Measurements from ENCODE around the gene ANGPTL2. TPM values are rescaled to one million over a fixed set of nuclear protein-coding genes. Genes with fewer than 3 reads are reported as not detected.

The ANGPTL2 gene
- polyA plus RNA-seq, 4 donors: 0.45 to 16.5 (median 4.3) TPM

DNA sequence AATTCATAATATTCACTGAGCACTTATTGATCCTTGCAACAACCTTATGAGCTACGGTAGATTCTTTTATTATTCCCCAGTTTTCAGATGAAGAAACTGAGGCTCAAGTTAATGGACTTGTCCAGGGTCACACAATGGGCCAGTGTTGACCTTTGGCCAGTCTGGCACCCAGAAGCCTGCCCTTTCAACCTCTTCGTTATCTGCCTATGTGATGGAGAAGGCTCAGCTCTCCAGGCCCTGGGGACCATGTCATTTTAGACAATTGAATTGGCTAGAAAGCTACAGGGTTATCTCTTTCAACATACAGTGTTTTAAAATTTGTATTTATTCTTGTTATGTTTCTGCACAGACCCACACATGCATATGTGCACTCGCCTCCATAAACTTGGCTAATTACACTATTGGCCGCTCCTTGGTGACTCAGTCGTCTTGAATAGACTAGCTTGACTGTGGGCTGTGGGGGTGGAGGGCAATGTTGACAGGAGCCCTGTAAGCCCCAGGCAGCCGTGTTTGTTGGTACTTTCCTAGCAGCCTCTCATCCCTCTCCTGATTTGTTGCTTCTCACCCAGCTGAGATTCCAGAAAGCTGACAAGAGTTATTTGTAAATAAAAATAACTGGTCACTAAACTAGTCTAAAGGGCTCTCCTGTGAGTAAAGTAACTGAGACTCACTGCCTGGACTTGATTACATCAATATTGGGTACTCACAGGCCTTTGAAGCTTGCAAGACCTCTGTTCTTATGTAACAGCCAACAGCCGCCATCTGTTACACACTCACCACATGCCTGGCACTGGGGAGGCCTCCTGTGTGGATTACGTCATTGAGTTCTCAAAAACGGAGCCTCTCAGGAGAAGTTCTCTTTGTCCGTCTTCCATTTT, 8.5 kb upstream of the ANGPTL2 start:
- Histone ChIP-seq H3K27ac (ENCODE audit: low read depth in 1 of 3, low read length in 2 of 3) (peak overlapping the region in 1 of 3 donors; percentile 86), H3K36me3 (ENCODE audit: control insufficient read depth in 3 of 3, insufficient read depth in 2 of 3, low read depth in 1 of 3, low read length in 3 of 3) (peaks cover 0 to 39% (median 0%) of the 10 kb centered on the region in 3 donors), H3K4me3 (ENCODE audit: low read depth in 1 of 3, low read length in 3 of 3) (no peak overlapping the region), H3K27me3 (ENCODE audit: control insufficient read depth in 3 of 3, insufficient read depth in 3 of 3, low read length in 3 of 3) (no peaks in the 10 kb centered on the region), H3K4me1 (ENCODE audit: control insufficient read depth in 3 of 3, insufficient read depth in 2 of 3, low read depth in 1 of 3, low read length in 2 of 3) (peaks cover 0 to 25% (median 0%) of the 10 kb centered on the region in 3 donors), H3K9me3 (ENCODE audit: control insufficient read depth in 2 of 2, insufficient read depth in 1 of 2, low read depth in 1 of 2, low read length in 1 of 2) (no peaks in the 10 kb centered on the region)
- DNase-seq (peak in 1 of 2 donors; percentile 31), FAIRE-seq (no peak)
- 74 to 88% (median 86%) methylated on average over 10 of the region's 10 CpGs for WGBS, 3 donors

DNA sequence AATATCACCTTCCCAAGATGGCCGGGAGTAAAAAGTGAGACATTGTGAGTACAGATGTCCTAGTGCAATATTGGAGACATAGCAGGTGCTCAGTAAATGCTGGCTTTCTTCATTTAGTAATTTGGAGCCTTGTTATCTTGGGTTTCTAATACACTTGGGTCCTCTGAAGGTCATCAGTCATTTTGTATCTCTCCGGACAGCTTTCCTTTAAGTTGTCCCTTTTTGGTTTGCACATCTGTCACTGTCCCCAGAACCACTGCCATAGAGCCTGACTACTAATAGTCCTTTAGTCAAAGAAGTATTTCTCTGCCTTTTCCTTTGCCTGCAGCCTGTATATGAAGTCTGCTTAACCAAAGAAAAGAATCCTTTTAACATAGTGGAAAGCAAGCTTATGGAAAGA, 7.8 kb upstream of the ANGPTL2 start:
- FAIRE-seq: no peak
- WGBS, 3 donors: 90 to 98% (median 95%) methylated on average over 2 of the region's 2 CpGs

DNA sequence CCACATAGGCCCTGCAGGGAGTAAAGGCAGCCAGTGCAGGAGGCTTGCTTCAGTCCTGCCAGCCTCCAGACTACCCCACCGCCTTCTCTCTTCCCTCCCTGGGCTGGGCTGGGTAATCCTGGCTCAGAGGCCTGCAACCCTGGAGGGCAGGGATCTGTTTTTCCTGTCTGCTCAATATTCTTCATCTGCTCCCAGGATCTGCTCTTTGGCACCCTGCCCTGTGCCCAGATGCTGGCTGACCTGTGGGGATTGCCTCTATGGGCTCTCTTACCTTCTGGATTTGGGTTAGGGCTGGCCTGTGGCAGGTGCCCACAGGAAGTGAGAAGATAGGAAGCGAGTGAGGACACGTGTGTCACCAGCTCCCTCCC, 7.3 kb upstream of the ANGPTL2 start:
- no peak for FAIRE-seq
- no peaks in the 10 kb centered on the region for H3K9me3 ChIP-seq (ENCODE audit: control insufficient read depth in 2 of 2, insufficient read depth in 1 of 2, low read depth in 1 of 2, low read length in 1 of 2)
- WGBS, 3 donors: 77 to 89% (median 86%) methylated on average over 3 of the region's 3 CpGs
- H3K27me3 ChIP-seq (ENCODE audit: control insufficient read depth in 3 of 3, insufficient read depth in 3 of 3, low read length in 3 of 3): no peaks in the 10 kb centered on the region
- peaks cover 0 to 31% (median 0%) of the 10 kb centered on the region in 3 donors for H3K36me3 ChIP-seq (ENCODE audit: control insufficient read depth in 3 of 3, insufficient read depth in 2 of 3, low read depth in 1 of 3, low read length in 3 of 3)
- H3K4me3 ChIP-seq (ENCODE audit: low read depth in 1 of 3, low read length in 3 of 3): no peak overlapping the region
- peaks cover 0 to 22% (median 0%) of the 10 kb centered on the region in 3 donors for H3K4me1 ChIP-seq (ENCODE audit: control insufficient read depth in 3 of 3, insufficient read depth in 2 of 3, low read depth in 1 of 3, low read length in 2 of 3)
- no peak for DNase-seq
- H3K27ac ChIP-seq (ENCODE audit: low read depth in 1 of 3, low read length in 2 of 3): peak overlapping the region in 1 of 3 donors; percentile 36

More for the DNA sequence above, 7.8 kb upstream of the ANGPTL2 start:
- peaks cover 0 to 36% (median 0%) of the 10 kb centered on the region in 3 donors for H3K36me3 ChIP-seq (ENCODE audit: control insufficient read depth in 3 of 3, insufficient read depth in 2 of 3, low read depth in 1 of 3, low read length in 3 of 3)
- H3K9me3 ChIP-seq (ENCODE audit: control insufficient read depth in 2 of 2, insufficient read depth in 1 of 2, low read depth in 1 of 2, low read length in 1 of 2): no peaks in the 10 kb centered on the region
- H3K27ac ChIP-seq (ENCODE audit: low read depth in 1 of 3, low read length in 2 of 3): no peak overlapping the region
- H3K4me1 ChIP-seq (ENCODE audit: control insufficient read depth in 3 of 3, insufficient read depth in 2 of 3, low read depth in 1 of 3, low read length in 2 of 3): peaks cover 0 to 25% (median 0%) of the 10 kb centered on the region in 3 donors
- no peaks in the 10 kb centered on the region for H3K27me3 ChIP-seq (ENCODE audit: control insufficient read depth in 3 of 3, insufficient read depth in 3 of 3, low read length in 3 of 3)
- no peak for DNase-seq
- no peak overlapping the region for H3K4me3 ChIP-seq (ENCODE audit: low read depth in 1 of 3, low read length in 3 of 3)

DNA sequence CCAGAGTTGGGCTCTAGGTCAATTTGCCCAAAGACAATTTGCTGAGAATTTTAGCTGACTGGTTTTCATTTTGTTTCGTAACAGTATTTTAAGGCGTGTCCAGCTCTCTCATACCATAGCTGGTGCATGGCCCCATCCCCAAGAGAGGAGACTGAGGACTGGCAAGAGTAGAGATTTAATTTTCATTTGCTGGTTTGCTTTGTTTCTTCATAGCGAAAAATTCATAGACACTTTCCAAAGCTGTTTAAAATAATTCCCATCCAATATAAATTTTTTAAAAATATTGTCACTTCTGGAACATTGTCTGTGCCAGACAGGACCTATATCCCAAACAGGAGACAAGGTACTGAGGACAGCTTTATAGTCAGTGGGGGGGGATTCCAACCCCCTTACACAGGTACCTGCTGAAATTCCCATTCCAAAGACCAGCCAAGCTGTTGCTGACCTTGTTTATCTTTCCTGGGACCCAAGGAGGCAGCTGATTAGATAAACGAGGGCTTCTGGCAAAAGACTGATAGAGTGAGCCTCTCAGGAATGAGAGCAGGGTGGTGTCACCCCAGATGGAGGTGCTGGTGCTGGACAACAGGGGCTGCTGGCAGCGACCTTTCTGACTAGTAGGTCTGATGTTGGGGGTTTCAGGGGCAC, 6.8 kb upstream of the ANGPTL2 start:
- no peak for DNase-seq
- H3K27ac ChIP-seq (ENCODE audit: low read depth in 1 of 3, low read length in 2 of 3): peak overlapping the region in 1 of 3 donors; percentile 36
- H3K9me3 ChIP-seq (ENCODE audit: control insufficient read depth in 2 of 2, insufficient read depth in 1 of 2, low read depth in 1 of 2, low read length in 1 of 2): no peaks in the 10 kb centered on the region
- no peaks in the 10 kb centered on the region for H3K27me3 ChIP-seq (ENCODE audit: control insufficient read depth in 3 of 3, insufficient read depth in 3 of 3, low read length in 3 of 3)
- no peak overlapping the region for H3K4me3 ChIP-seq (ENCODE audit: low read depth in 1 of 3, low read length in 3 of 3)
- H3K36me3 ChIP-seq (ENCODE audit: control insufficient read depth in 3 of 3, insufficient read depth in 2 of 3, low read depth in 1 of 3, low read length in 3 of 3): peaks cover 0 to 32% (median 0%) of the 10 kb centered on the region in 3 donors
- peaks cover 0 to 22% (median 0%) of the 10 kb centered on the region in 3 donors for H3K4me1 ChIP-seq (ENCODE audit: control insufficient read depth in 3 of 3, insufficient read depth in 2 of 3, low read depth in 1 of 3, low read length in 2 of 3)
- no peak for FAIRE-seq
- WGBS, 3 donors: 71 to 75% (median 72%) methylated on average over 5 of the region's 5 CpGs

DNA sequence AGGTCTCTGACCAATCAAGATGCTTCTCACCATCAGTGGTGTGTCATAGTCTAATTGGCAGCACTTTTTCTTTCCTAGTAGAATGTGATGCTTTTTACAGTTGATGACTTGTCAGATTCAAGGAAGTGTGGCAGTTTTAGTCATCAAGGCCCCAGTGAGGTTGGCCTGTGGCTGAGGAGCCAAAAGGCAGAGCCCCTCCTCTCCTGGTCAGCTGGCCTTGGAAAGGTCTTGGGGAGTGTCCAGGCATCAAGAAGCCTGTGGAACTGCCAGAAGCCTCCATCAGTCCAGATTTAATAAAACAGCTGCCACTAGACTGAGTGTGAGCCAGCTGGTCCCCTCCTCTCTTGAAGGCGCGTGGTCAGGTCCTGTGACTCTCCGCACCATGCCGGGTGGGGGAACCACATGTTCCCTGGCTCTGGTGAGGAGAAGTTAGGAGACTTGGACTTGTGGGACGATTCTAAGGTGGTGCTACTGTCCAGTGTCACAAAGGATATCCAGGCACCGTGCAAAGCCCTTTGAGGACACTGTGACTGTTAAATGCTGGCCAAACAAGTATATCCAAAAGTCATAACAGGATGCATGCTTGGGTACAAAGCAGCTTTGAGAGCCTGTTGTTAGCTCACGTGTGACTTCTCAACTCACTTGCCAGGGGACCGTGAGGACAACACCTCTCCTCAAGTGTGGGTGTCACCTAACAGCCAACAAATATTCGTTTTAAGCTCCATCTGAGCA, 6.1 kb upstream of the ANGPTL2 start:
- FAIRE-seq (no peak), DNase-seq (no peak)
- Histone ChIP-seq H3K27ac (ENCODE audit: low read depth in 1 of 3, low read length in 2 of 3) (peak overlapping the region in 1 of 3 donors; percentile 6), H3K27me3 (ENCODE audit: control insufficient read depth in 3 of 3, insufficient read depth in 3 of 3, low read length in 3 of 3) (no peaks in the 10 kb centered on the region), H3K36me3 (ENCODE audit: control insufficient read depth in 3 of 3, insufficient read depth in 2 of 3, low read depth in 1 of 3, low read length in 3 of 3) (peaks cover 0 to 32% (median 0%) of the 10 kb centered on the region in 3 donors), H3K4me3 (ENCODE audit: low read depth in 1 of 3, low read length in 3 of 3) (no peak overlapping the region), H3K9me3 (ENCODE audit: control insufficient read depth in 2 of 2, insufficient read depth in 1 of 2, low read depth in 1 of 2, low read length in 1 of 2) (no peaks in the 10 kb centered on the region), H3K4me1 (ENCODE audit: control insufficient read depth in 3 of 3, insufficient read depth in 2 of 3, low read depth in 1 of 3, low read length in 2 of 3) (peaks cover 0 to 20% (median 0%) of the 10 kb centered on the region in 3 donors)
- 74 to 83% (median 83%) methylated on average over 9 of the region's 9 CpGs for WGBS, 3 donors

DNA sequence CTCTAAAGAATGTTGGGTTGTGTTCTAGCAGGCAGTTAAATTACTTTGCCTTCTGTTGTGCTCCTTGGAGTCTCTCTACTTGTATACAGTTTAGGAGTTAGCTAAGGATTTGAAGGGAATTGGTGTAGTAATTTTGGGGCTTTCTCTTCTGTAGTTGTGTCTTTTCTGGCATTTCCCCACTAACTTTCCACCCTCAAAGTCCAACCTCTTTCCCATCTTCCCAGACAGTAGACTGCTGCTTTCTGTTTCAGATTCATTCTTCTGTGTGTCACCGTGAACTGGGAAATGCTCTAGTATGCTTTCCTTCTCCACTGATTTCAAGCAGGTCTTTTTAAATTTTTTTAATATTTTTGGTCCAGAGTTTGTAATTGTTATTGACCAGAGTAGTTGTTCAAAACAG, 4.5 kb upstream of the ANGPTL2 start:
- FAIRE-seq (no peak), DNase-seq (peak in 1 of 2 donors; percentile 12)
- Histone ChIP-seq H3K36me3 (ENCODE audit: control insufficient read depth in 3 of 3, insufficient read depth in 2 of 3, low read depth in 1 of 3, low read length in 3 of 3) (peaks cover 0 to 29% (median 0%) of the 10 kb centered on the region in 3 donors), H3K27ac (ENCODE audit: low read depth in 1 of 3, low read length in 2 of 3) (no peak overlapping the region), H3K9me3 (ENCODE audit: control insufficient read depth in 2 of 2, insufficient read depth in 1 of 2, low read depth in 1 of 2, low read length in 1 of 2) (no peaks in the 10 kb centered on the region), H3K4me1 (ENCODE audit: control insufficient read depth in 3 of 3, insufficient read depth in 2 of 3, low read depth in 1 of 3, low read length in 2 of 3) (peaks cover 0 to 25% (median 3%) of the 10 kb centered on the region in 3 donors), H3K27me3 (ENCODE audit: control insufficient read depth in 3 of 3, insufficient read depth in 3 of 3, low read length in 3 of 3) (no peaks in the 10 kb centered on the region), H3K4me3 (ENCODE audit: low read depth in 1 of 3, low read length in 3 of 3) (no peak overlapping the region)
- 30 to 68% (median 40%) methylated on average over 1 of the region's 1 CpG for WGBS, 3 donors

DNA sequence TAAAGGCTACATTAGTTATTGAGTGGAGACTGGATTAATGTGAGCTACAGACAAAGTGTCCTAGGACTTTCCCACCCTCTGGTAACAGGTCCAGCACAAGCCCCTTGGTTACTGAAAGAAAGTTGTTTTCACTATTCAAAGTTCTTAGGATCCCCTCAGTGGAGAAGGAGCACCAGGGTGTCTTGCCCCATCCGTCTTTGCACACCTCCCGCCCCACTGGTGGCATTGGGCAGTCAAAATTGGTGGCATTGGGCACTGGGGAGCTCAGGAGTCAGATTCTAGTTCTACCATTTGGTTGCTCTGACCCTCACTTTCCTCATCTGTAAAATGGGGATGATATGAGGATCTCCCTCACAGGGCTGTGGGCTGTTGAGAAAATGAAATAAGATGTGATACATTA, 2.4 kb upstream of the ANGPTL2 start:
- Histone ChIP-seq H3K9me3 (ENCODE audit: control insufficient read depth in 2 of 2, insufficient read depth in 1 of 2, low read depth in 1 of 2, low read length in 1 of 2) (no peaks in the 10 kb centered on the region), H3K27me3 (ENCODE audit: control insufficient read depth in 3 of 3, insufficient read depth in 3 of 3, low read length in 3 of 3) (no peaks in the 10 kb centered on the region), H3K4me1 (ENCODE audit: control insufficient read depth in 3 of 3, insufficient read depth in 2 of 3, low read depth in 1 of 3, low read length in 2 of 3) (peaks cover 0 to 30% (median 3%) of the 10 kb centered on the region in 3 donors), H3K36me3 (ENCODE audit: control insufficient read depth in 3 of 3, insufficient read depth in 2 of 3, low read depth in 1 of 3, low read length in 3 of 3) (peaks cover 0 to 33% (median 0%) of the 10 kb centered on the region in 3 donors), H3K4me3 (ENCODE audit: low read depth in 1 of 3, low read length in 3 of 3) (no peak overlapping the region), H3K27ac (ENCODE audit: low read depth in 1 of 3, low read length in 2 of 3) (no peak overlapping the region)
- 93 to 100% (median 98%) methylated on average over 2 of the region's 2 CpGs for WGBS, 3 donors
- FAIRE-seq (no peak), DNase-seq (no peak)

DNA sequence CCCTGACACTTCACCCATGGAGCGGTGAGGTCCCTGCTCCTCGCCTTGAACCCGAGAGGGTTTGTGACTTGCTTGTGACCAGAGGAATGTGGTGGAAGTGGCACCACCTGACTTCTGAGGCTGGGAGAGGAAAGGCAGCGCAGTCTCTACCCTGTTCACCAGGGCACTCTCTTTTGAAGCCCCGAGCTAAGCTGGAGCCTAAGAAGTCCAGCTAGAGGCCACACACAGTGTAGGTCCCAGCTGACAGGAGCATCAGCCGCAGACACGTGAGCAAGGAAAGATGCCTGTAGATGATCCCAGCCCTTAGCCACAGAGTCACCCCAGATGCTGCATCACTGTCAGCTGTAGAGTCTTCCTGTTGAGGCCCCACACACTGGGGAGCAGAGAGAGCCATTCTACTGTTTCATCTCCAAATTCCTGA, 1.7 kb upstream of the ANGPTL2 start:
- Histone ChIP-seq H3K27ac (ENCODE audit: low read depth in 1 of 3, low read length in 2 of 3) (no peak overlapping the region), H3K9me3 (ENCODE audit: control insufficient read depth in 2 of 2, insufficient read depth in 1 of 2, low read depth in 1 of 2, low read length in 1 of 2) (no peaks in the 10 kb centered on the region)

More for the DNA sequence above, 1.7 kb upstream of the ANGPTL2 start:
- FAIRE-seq (no peak), DNase-seq (no peak)
- no peak overlapping the region for H3K4me3 ChIP-seq (ENCODE audit: low read depth in 1 of 3, low read length in 3 of 3)
- no peaks in the 10 kb centered on the region for H3K27me3 ChIP-seq (ENCODE audit: control insufficient read depth in 3 of 3, insufficient read depth in 3 of 3, low read length in 3 of 3)
- H3K36me3 ChIP-seq (ENCODE audit: control insufficient read depth in 3 of 3, insufficient read depth in 2 of 3, low read depth in 1 of 3, low read length in 3 of 3): peaks cover 0 to 35% (median under 1%) of the 10 kb centered on the region in 3 donors
- H3K4me1 ChIP-seq (ENCODE audit: control insufficient read depth in 3 of 3, insufficient read depth in 2 of 3, low read depth in 1 of 3, low read length in 2 of 3): peaks cover 0 to 23% (median 3%) of the 10 kb centered on the region in 3 donors
- WGBS, 3 donors: 90 to 97% (median 97%) methylated on average over 7 of the region's 7 CpGs

All from small intestine (tissue), 7 donors.